Measurements from ENCODE around the gene SMIM41. TPM values are rescaled to one million over a fixed set of nuclear protein-coding genes. Genes with fewer than 3 reads are reported as not detected.
A peak's percentile ranks its signal among the peaks of the same experiment; 100 is the strongest.

SMIM41 gene
- total RNA-seq, 4 donors from 2014 or later = 4.0 to 12.8 (median 4.6) TPM

DNA sequence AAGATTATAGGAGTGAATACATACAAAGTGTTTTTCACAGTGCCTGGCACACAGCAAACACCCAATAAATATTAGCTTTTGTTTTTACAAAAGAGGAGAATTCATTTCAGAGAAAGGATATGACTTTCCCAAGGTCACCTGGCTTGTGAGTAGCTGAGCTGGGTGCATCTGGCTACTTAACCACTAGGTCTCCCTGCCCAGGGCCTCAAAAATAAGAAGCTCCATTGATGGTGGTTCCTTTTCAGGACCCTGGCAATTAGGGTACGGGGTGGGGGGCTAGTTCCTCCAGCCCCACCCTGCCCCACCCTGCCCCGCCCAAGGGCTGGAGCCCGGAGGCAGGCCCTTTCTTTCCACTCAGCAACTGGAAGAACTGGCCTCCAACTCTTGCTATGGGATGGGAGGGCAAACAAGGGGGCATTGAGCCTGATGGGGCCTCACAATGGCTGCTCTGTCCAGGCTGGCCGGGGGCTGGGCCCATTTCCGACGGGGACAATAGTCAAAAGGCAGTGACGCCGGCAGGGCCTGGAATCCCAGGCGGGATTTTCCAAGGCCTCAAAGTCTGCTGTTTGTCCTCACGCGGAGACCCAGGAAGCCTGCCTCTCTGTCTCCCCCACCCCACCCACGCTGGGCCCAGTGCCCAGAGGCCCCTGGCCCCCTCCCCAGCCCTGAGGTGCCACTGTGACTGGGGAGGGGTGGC, 17.9 kb upstream of the SMIM41 start:
- TF ChIP-seq POLR2A (IDR thresholded peaks at IDR 0.05) = no peak
- TF ChIP-seq, protein P1, sequence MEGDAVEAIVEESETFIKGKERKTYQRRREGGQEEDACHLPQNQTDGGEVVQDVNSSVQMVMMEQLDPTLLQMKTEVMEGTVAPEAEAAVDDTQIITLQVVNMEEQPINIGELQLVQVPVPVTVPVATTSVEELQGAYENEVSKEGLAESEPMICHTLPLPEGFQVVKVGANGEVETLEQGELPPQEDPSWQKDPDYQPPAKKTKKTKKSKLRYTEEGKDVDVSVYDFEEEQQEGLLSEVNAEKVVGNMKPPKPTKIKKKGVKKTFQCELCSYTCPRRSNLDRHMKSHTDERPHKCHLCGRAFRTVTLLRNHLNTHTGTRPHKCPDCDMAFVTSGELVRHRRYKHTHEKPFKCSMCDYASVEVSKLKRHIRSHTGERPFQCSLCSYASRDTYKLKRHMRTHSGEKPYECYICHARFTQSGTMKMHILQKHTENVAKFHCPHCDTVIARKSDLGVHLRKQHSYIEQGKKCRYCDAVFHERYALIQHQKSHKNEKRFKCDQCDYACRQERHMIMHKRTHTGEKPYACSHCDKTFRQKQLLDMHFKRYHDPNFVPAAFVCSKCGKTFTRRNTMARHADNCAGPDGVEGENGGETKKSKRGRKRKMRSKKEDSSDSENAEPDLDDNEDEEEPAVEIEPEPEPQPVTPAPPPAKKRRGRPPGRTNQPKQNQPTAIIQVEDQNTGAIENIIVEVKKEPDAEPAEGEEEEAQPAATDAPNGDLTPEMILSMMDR (IDR thresholded peaks at IDR 0.05) = no peak
- Histone ChIP-seq H3K27me3 (no peaks in the 10 kb centered on the region), H3K4me1 (peaks cover 0 to 60% (median 0%) of the 10 kb centered on the region in 3 donors), H3K27ac (peak overlapping the region in 3 of 4 donors; percentile 70 to 100 (median 98)), H3K4me3 (no peak overlapping the region), H3K36me3 (peaks cover 0 to 34% of the 10 kb centered on the region in 2 donors), H3K9me3 (no peaks in the 10 kb centered on the region)
- ATAC-seq = no peak
- 54% methylated on average over 3 of the region's 12 CpGs; no CpG with 5 or more reads in 1 of the 2 donors for WGBS, 2 donors (ENCODE audit: low coverage in 1 of 2)

DNA sequence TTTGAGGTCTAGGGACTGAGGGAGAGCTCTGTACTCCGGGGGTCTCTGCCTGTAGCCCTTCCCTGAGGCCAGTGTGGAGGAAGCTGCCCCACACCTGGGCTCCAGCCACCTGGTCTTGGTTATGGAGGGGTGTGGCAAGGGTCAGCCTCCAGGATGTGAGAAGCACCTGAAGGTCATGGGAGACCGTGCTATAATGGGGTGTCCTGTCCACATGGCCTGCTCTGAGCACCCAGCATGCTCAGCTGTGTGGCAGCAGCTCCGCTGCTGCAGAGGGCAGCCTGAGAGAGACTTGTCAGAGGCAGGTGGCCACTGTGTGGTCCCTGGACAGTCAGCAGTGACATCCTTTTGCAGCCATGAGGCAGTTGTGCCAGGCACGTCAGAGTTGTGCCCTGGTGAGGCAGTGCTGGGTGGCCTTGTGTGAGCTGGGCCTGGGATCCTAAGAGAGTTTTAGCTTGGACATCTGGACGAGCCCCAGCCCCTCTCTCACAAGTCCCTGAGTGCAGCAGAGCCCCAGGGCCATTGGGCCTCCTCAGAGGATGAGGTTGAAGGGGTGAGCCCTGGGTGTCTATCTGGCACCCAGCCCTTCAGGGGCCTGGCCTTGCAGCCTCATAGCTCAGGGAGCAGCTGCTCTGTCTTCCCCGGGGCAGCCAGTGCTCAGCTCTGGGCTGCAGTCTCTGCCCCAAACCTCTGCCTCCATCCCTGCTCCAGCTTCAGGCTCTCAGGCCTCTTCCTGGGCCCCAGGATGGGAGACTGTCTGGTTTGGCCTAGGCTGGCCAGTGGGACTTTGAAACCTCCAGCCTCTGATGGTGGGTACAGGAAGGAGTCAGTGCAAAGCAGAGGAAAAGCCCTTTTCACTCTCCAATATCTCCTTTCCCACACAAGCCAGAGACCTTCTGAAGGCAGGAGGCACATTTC, 17.1 kb upstream of the SMIM41 start:
- TF ChIP-seq POLR2A (IDR thresholded peaks at IDR 0.05) = no peak
- TF ChIP-seq, protein P1 (IDR thresholded peaks at IDR 0.05) = no peak
- no peak for TF ChIP-seq EP300 (IDR thresholded peaks at IDR 0.05)
- no peak for TF ChIP-seq POLR2AphosphoS5 (IDR thresholded peaks at IDR 0.05)
- H3K27me3 ChIP-seq = no peaks in the 10 kb centered on the region
- no CpG with 5 or more reads among the region's 6 CpGs for WGBS, 2 donors (ENCODE audit: low coverage in 1 of 2)
- H3K4me1 ChIP-seq = peaks cover 0 to 52% (median 0%) of the 10 kb centered on the region in 3 donors
- no peaks in the 10 kb centered on the region for H3K9me3 ChIP-seq
- peaks cover 0 to 26% of the 10 kb centered on the region in 2 donors for H3K36me3 ChIP-seq
- no peak overlapping the region for H3K4me3 ChIP-seq
- no peak for ATAC-seq
- H3K27ac ChIP-seq = peak overlapping the region in 3 of 4 donors; percentile 66 to 98 (median 70)

DNA sequence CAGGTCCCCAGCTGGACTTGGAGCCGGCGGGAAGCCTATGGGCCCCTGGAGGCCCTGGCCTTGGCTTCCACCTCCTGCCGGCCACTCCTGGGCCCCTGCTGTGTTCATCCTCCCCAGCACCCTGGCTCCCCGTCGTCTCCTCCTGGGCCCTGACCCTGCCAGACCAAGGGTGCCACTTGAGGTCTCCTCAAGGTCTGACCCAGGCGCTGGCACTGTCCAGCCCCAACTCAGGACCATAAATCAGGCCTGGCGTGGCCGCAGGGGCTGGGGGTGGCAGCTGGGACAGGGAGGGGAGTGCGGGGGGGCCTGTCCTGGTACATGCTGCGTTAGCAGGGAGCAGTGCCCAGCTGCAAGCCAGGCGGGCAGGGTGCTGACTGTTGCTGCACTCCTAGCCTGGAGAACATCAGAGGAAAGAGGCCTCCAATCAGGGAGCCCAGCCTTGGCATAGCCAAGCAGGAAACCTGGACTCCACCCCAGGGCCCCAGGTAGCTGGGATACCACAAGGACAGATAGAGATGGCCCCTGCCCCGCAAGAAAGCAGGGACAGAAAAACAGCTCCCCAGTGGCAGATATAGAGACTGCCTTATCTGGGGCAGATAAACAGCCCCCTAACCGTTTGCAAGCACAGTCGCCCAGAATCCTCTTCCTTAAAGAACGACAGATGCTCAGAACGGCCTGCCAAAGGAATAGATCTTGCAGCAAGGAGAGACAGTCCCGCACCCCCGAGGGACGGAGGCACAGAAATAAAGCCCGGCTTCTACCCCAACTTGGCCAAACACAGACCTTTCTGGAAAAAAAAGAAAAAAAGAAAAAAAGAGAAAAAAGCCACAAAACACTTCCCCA, 16.2 kb upstream of the SMIM41 start:
- peaks cover 0 to 44% (median 0%) of the 10 kb centered on the region in 3 donors for H3K4me1 ChIP-seq
- no peaks in the 10 kb centered on the region for H3K27me3 ChIP-seq
- H3K27ac ChIP-seq = peak overlapping the region in 3 of 4 donors; percentile 66 to 98 (median 70)
- TF ChIP-seq EP300 (IDR thresholded peaks at IDR 0.05) (no peak), POLR2A (IDR thresholded peaks at IDR 0.05) (no peak), POLR2AphosphoS5 (IDR thresholded peaks at IDR 0.05) (no peak)
- TF ChIP-seq, protein P1 (IDR thresholded peaks at IDR 0.05) = no peak
- H3K36me3 ChIP-seq = peaks cover 0 to 17% of the 10 kb centered on the region in 2 donors
- no peaks in the 10 kb centered on the region for H3K9me3 ChIP-seq
- ATAC-seq = no peak
- WGBS, 2 donors (ENCODE audit: low coverage in 1 of 2) = 54% methylated on average over 4 of the region's 20 CpGs; no CpG with 5 or more reads in 1 of the 2 donors
- no peak overlapping the region for H3K4me3 ChIP-seq

DNA sequence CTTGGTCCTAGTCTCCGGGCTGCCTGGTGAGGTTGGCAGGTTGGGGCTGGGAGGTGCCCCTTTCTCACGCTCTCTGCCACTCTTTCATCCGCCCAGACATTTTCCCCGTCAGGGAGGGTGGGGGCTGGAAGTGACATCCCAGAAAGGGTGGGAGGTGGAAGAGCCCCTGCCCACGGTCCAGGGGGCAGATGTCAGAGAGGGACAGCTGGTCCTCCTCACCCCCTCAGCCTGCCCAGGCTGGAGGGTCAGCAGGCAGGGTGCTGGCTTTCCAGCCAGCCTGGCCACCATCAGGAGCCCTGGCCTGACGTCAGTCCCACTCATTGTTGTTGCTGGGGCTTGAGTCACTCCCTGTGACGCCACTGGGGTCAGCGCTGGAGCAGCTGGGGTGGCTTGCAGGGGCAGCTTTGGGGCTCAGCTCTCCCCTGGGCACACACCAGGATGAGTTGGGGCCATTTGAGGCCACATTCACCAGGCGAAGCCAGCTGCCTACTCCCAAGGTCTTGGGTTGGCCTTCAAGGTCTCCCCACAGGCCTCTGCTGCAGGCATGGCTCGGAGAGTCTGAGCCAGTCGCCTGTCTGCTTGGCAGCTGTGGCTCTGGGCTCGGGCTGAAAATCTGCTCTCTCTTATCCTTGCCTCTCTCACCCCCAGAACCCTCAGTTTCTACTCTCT, 15.4 kb upstream of the SMIM41 start:
- peak; percentile 29 for ATAC-seq
- H3K36me3 ChIP-seq = peaks cover 0 to 9% of the 10 kb centered on the region in 2 donors
- H3K9me3 ChIP-seq = no peaks in the 10 kb centered on the region
- no peaks in the 10 kb centered on the region for H3K27me3 ChIP-seq
- no peak overlapping the region for H3K4me3 ChIP-seq
- 83% methylated on average over 4 of the region's 12 CpGs; no CpG with 5 or more reads in 1 of the 2 donors for WGBS, 2 donors (ENCODE audit: low coverage in 1 of 2)
- TF ChIP-seq, protein P1 (IDR thresholded peaks at IDR 0.05) = no peak
- TF ChIP-seq POLR2AphosphoS5 (IDR thresholded peaks at IDR 0.05) = peak; percentile 7
- peak overlapping the region in 3 of 4 donors; percentile 66 to 98 (median 70) for H3K27ac ChIP-seq
- peaks cover 0 to 40% (median 2%) of the 10 kb centered on the region in 3 donors for H3K4me1 ChIP-seq

All from gastroesophageal sphincter (tissue), 4 donors.